Lower lobe of right lung (tissue), 2 donors: ENCODE data around the gene CACNA2D2. TPM values are rescaled to one million over a fixed set of nuclear protein-coding genes. Genes with fewer than 3 reads are reported as not detected.

Experiments
- ATAC-seq, 2 donors: fragments of 200-7000 bp; cut with Tn5 transposase; one replicate each; pipeline ENCODE4 v1.9.1; 2020 to 2022; ENCODE audit warnings: mild to moderate bottlenecking in 2 of 2, moderate library complexity in 2 of 2
- DNase-seq: peaks from one replicate; pipeline ENCODE4 v3.0.0-alpha.2; 2020
- H3K27ac ChIP-seq: fragments of 200-600 bp; one replicate; pipeline ENCODE4 v1.8.0; 2022
- H3K27me3 ChIP-seq: fragments of 200-600 bp; one replicate; pipeline ENCODE4 v1.8.0; 2022; ENCODE audit warnings: low read depth
- H3K36me3 ChIP-seq: fragments of 200-600 bp; one replicate; pipeline ENCODE4 v1.8.0; 2022; ENCODE audit warnings: mild to moderate bottlenecking
- H3K4me1 ChIP-seq: fragments of 200-600 bp; one replicate; pipeline ENCODE4 v1.8.0; 2022
- H3K4me3 ChIP-seq: fragments of 200-600 bp; one replicate; pipeline ENCODE4 v1.8.0; 2022; ENCODE audit warnings: mild to moderate bottlenecking
- H3K9me3 ChIP-seq: fragments of 200-600 bp; one replicate; pipeline ENCODE4 v1.8.0; 2022
- intact Hi-C: fragments of 100-400 bp; cut with DNase I; formaldehyde crosslinking; loops from one replicate; pipeline ENCODE4 v1.11.0; 2022
- long read RNA-seq: library from polyadenylated mRNA; unstranded; transcript quantifications from one replicate; pipeline ENCODE4 v2.0.0, GENCODE V29; 2021
- total RNA-seq: library from RNA; stranded (reverse); fragmentation: NEBNext Ultra II Directional; extraction: Animal tissue kit (Norgen Biotek cat#: 25700); gene quantifications from one replicate; pipeline ENCODE4 v1.2.1, GENCODE V29; 2021
- TF ChIP-seq, protein P1 (sequence below): fragments of 200-600 bp; IDR thresholded peaks from one replicate; pipeline ENCODE4 v1.8.0; 2022; ENCODE audit warnings: antibody characterized with exemption, mild to moderate bottlenecking
- donor health status: DM: no; HTN: yes; CAD: no; lungs with severe emphysema.

Gene CACNA2D2
- total RNA-seq = 105 TPM
- long read RNA-seq, full-length matches to known transcripts = 2 of 56 reads
- long read RNA-seq, partial matches to known transcripts = 21 of 56 reads
- long read RNA-seq, other reads (novel, unspliced or antisense) = 33 of 56 reads

DNA sequence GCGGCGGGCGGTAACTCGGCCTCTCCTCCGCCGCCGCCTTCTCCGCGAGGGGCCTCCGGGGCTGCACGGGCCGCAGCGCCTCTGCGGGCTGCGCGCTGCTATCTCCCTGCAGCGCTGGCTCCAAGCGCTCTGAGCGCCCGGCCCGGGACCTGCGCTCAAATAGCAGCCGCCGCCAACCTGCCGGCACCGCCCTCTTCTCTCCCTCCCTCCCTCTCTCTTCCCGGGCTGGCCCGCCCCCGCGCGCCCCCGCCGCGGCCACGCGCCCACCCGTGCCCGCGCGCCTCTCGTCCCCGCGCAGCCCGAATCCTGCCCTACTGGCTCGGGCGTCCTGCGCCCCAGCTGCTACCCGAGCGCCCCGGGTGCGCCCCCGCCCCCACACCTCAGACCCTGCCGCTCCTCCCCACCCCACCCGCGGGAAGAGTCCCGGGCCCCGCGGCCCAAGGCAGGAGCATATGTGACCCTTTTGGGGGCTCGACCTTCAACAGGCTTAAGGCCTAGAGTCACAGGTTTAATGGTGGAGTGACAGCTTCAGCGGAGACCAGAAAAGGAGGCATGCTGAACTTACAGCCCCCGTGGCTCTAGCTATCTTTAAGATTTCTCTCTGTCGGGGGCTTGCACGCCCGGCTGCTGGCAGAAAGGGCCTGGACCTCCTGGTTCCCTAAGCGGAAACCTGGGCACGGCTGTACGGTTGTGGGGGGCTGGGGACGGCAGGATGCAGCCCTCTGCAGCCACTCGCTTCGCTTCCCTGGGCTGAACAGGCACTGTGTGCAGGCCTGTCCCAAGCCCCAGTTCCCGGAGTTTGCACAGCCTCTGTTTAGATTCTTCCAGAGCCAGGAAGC lies at the start of gene CACNA2D2:
CACNA2D2 (minus strand) TSS at position 131 of the 839 bp plus-strand sequence. CDS start 211 bp downstream, outside the sequence.
- peaks cover 10% of the 10 kb centered on the region for H3K4me1 ChIP-seq
- TF ChIP-seq, protein P1, sequence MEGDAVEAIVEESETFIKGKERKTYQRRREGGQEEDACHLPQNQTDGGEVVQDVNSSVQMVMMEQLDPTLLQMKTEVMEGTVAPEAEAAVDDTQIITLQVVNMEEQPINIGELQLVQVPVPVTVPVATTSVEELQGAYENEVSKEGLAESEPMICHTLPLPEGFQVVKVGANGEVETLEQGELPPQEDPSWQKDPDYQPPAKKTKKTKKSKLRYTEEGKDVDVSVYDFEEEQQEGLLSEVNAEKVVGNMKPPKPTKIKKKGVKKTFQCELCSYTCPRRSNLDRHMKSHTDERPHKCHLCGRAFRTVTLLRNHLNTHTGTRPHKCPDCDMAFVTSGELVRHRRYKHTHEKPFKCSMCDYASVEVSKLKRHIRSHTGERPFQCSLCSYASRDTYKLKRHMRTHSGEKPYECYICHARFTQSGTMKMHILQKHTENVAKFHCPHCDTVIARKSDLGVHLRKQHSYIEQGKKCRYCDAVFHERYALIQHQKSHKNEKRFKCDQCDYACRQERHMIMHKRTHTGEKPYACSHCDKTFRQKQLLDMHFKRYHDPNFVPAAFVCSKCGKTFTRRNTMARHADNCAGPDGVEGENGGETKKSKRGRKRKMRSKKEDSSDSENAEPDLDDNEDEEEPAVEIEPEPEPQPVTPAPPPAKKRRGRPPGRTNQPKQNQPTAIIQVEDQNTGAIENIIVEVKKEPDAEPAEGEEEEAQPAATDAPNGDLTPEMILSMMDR = no peak
- ATAC-seq (peak; percentile 90 to 91), DNase-seq (peak; percentile 77)
- no peaks in the 10 kb centered on the region for H3K9me3 ChIP-seq
- H3K27ac ChIP-seq = peak within 1 kb of the TSS; percentile 49
- H3K4me3 ChIP-seq = peak within 1 kb of the TSS; percentile 61
- H3K36me3 ChIP-seq = no peaks in the 10 kb centered on the region
- intact Hi-C loops = no loop called here
- peaks cover 13% of the 10 kb centered on the region for H3K27me3 ChIP-seq

DNA sequence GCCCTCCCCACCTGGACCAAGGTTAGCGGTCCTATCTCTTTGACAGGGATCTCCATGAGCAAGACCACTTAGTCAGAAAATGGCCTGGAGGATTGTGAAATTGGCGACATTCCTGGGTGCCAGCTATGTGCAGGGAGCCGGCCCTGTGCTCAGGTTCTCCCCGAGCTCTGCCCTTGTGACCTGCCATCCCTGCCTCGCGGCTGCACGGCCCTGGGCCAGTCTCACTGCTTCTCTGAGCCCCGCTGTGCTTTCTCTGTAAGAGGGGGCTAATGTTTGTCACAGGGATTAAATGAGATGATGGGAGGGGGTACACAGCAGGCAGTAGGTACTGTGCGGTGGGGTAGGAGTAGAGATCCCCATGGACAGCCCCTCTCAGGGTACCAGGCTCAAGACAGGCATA lies 49.2 kb upstream of the CACNA2D2 start:
- H3K27ac ChIP-seq = no peak overlapping the region
- no peak for ATAC-seq
- no peaks in the 10 kb centered on the region for H3K9me3 ChIP-seq
- no peak overlapping the region for H3K4me3 ChIP-seq
- H3K36me3 ChIP-seq = no peaks in the 10 kb centered on the region
- intact Hi-C loops = no loop called here
- DNase-seq = no peak
- no peaks in the 10 kb centered on the region for H3K4me1 ChIP-seq
- TF ChIP-seq, protein P1 = no peak
- H3K27me3 ChIP-seq = peaks cover 5% of the 10 kb centered on the region

DNA sequence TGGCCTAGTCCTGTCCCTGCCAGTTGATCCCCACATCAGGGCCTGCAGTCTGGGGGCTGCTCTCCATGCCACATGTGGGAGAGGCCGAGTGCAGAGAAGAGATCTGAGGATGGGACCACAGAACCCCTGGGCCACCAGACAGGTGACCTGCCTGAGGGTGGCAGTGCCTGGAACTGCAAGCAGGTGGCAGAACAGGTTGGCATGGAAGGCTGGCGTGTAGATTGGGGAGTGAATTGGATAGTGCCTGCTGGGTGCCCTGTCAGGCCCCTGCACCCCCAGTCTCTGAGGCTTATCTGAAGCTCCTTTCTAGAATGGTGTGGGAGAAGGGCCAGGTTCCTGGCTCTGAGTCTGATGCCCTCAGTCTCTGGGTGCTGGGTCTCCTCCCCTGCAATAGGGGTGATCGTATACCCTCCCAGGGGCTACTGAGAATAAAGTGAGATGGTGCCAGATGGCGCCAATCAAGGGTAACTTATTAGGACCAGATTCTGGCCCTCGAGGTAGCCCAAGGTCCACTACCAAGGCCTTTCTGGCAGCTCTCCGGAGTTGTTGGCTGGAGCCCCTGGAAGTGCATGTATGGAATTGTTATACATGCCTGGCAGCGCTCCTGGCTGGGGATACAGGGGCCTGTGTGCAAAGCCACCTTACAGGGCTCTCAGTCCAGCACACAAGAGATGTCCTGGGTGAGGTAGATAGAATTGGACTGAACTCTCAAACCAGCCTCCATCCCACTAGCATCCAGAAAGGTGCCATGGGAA lies 48.4 kb upstream of the CACNA2D2 start:
- intact Hi-C loops = no loop called here
- H3K9me3 ChIP-seq = no peaks in the 10 kb centered on the region
- no peak for DNase-seq
- H3K27me3 ChIP-seq = peaks cover 5% of the 10 kb centered on the region
- H3K4me3 ChIP-seq = no peak overlapping the region
- H3K36me3 ChIP-seq = no peaks in the 10 kb centered on the region
- no peaks in the 10 kb centered on the region for H3K4me1 ChIP-seq
- no peak overlapping the region for H3K27ac ChIP-seq
- TF ChIP-seq, protein P1 = no peak
- no peak for ATAC-seq

DNA sequence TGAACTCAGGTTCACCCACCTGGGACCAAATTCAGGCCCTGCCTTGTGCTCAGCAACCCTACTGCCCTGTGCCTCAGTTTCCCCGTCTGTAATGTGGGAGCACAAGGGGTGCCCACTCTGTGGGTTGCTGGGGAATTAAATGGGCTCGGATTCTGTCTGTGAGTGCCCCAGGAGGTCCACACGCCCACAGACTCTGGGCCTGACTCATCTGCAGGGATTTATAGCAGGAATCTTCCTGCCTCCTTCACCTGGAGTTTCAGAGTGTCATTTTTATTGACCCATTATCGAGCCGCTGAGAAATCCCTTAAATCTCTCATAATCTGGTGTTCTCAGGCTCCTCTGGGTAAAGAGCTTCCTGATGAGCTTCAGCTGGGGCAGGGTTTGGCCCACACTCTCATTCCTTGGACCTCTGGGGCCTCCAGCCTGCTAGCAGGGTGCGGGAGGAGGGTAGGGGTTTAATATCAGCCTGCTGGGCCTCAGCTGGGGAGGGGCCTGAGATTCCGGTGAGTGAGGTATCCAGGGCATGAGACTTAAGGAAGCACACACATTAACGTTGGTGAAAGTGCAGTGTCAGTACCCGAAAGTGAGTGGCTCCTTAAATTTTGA lies 47.7 kb upstream of the CACNA2D2 start:
- H3K4me1 ChIP-seq = no peaks in the 10 kb centered on the region
- H3K4me3 ChIP-seq = no peak overlapping the region
- DNase-seq (no peak), ATAC-seq (no peak)
- H3K9me3 ChIP-seq = no peaks in the 10 kb centered on the region
- H3K36me3 ChIP-seq = no peaks in the 10 kb centered on the region
- no peak overlapping the region for H3K27ac ChIP-seq
- TF ChIP-seq, protein P1 = no peak
- peaks cover 5% of the 10 kb centered on the region for H3K27me3 ChIP-seq
- intact Hi-C loops = no loop called here

DNA sequence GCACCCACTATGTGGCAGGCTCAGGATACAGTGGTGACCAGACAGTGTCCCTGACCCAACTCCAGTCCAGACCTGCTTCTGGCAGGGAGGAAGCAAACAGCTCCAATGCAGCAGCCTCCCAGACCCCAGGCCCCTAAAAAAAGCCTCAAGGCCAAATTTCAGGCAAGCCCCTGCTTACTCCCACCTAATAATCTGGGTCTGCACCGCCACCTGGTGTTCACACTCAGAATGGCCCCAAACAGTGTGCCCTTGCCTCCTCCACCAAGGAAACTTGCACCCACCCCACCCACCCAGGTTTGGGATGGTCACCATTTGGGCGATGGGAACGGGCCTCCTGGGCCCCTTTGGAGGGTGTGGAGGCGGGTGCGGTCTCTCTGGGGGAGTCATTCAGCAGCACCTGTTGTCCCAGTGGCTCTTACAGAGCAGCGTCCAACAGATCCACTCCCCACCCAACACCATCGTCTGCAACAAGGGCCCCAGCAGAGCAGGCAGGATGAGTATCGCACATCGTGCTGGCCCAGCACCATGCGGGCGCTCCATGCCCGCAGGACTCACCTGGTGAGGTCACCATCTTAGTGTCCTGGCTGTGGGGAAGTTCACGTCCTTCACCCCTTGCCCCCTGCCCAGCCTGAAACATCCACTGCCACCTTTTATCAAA lies 46.8 kb upstream of the CACNA2D2 start:
- no peaks in the 10 kb centered on the region for H3K4me1 ChIP-seq
- DNase-seq (peak; percentile 71), ATAC-seq (peak; percentile 52 to 67)
- H3K9me3 ChIP-seq = no peaks in the 10 kb centered on the region
- no peak overlapping the region for H3K27ac ChIP-seq
- no peaks in the 10 kb centered on the region for H3K27me3 ChIP-seq
- H3K36me3 ChIP-seq = no peaks in the 10 kb centered on the region
- no peak overlapping the region for H3K4me3 ChIP-seq
- TF ChIP-seq, protein P1 = peak; percentile 89
- intact Hi-C loops = no loop called here
